K562 (cell line): ENCODE results near the gene DIPK1B. TPM values are rescaled to one million over a fixed set of nuclear protein-coding genes. Genes with fewer than 3 reads are reported as not detected.
A peak's percentile ranks its signal among the peaks of the same experiment; 100 is the strongest.

ENCODE experiments used
- ATAC-seq: fragments of 200-7000 bp; cut with Tn5 transposase; 3 replicates; pipeline ENCODE4 v1.9.1; 2020; ENCODE audit warnings: moderate library complexity
- BruUV-seq: library from RNA; stranded (reverse); fragments of 400-500 nt; replicated peaks from 2 replicates; lab custom pipeline; 2021; lab: Mats Ljungman, UMichigan
- CTCF ChIA-PET: fragments of 300-600 bp; formaldehyde crosslinking; extraction: SDS; loops from one replicate; lab custom pipeline; 2021; ENCODE audit warnings: low intra/inter-chr PET ratio; lab: Yijun Ruan, JAX
- POLR2A ChIA-PET: fragments of 300-600, 350-650 bp; sonication (Branson Sonifier 250); formaldehyde crosslinking; extraction: SDS; loops from one replicate; lab custom pipeline; 2021; ENCODE audit warnings: antibody characterized with exemption, inconsistent platforms; lab: Yijun Ruan, JAX
- DNase-seq, 4 experiments: peaks; one replicate each; pipeline versions ENCODE4 v3.0.0 to v3.0.0-alpha.2; 2011 to 2018; ENCODE audit warnings: low spot score in 3 of 4, mixed read lengths in 3 of 4; ENCODE audit errors: extremely low read depth in 1 of 4
- FAIRE-seq: peaks from 2 replicates; lab custom pipeline; 2011; peaks lifted over from hg19 to GRCh38; lab: Jason Lieb, UNC
- H2AFZ ChIP-seq: 2 replicates; pipeline ENCODE4 v1.6.0; 2011; ENCODE audit warnings: low read depth, low read length, control low read depth, inconsistent platforms
- H3K27ac ChIP-seq: fragments of 200-600 bp; 3 replicates; pipeline ENCODE4 v1.8.0; 2011; ENCODE audit warnings: low read depth, mild to moderate bottlenecking, control low read depth, inconsistent platforms, low read length, moderate library complexity, mixed read lengths; ENCODE audit errors: extremely low read depth
- H3K27me3 ChIP-seq, 2 experiments: fragments of 300-600 bp in 1 of 2; 2 replicates in 1 of 2; 3 replicates in 1 of 2; pipeline versions ENCODE4 v1.6.0 to v1.8.0; 2011; ENCODE audit warnings: inconsistent platforms in 2 of 2, low read length in 2 of 2, mild to moderate bottlenecking in 1 of 2, mixed read lengths in 1 of 2, moderate library complexity in 1 of 2; ENCODE audit not compliant: control insufficient read depth in 2 of 2, insufficient read depth in 2 of 2
- H3K36me3 ChIP-seq: fragments of 300-600 bp; 3 replicates; pipeline ENCODE4 v1.8.0; 2011; ENCODE audit warnings: mild to moderate bottlenecking, low read length, inconsistent platforms; ENCODE audit not compliant: control insufficient read depth, insufficient read depth
- H3K4me1 ChIP-seq, 2 experiments: fragments of 200-600 bp in 1 of 2; replicated peaks in 1 of 2; 2 replicates in 1 of 2; 3 replicates in 1 of 2; pipeline versions ENCODE4 v1.5.1 to v1.8.0; 2011; ENCODE audit warnings: inconsistent platforms in 2 of 2, low read length in 2 of 2, mild to moderate bottlenecking in 1 of 2, mixed read lengths in 1 of 2, moderate library complexity in 1 of 2; ENCODE audit not compliant: control insufficient read depth in 2 of 2, insufficient read depth in 2 of 2
- H3K4me2 ChIP-seq: 2 replicates; pipeline ENCODE4 v1.6.1; 2011; ENCODE audit warnings: low read length, control low read depth, inconsistent platforms, mixed read lengths; ENCODE audit not compliant: insufficient read depth
- H3K4me3 ChIP-seq: fragments of 200-600 bp; sonication (generic), shearing (Covaris generic); 2 replicates; pipeline ENCODE4 v1.5.1; 2016; ENCODE audit warnings: control low read depth, inconsistent platforms
- H3K79me2 ChIP-seq: fragments of 200-600 bp; 3 replicates; pipeline ENCODE4 v1.8.0; 2011; ENCODE audit warnings: low read length, inconsistent platforms; ENCODE audit not compliant: control insufficient read depth, insufficient read depth
- H3K9ac ChIP-seq, 2 experiments: 2 replicates each; pipeline versions ENCODE4 v1.6.0 to v1.6.1; 2011; ENCODE audit warnings: low read depth in 2 of 2, low read length in 2 of 2, control low read depth in 1 of 2, inconsistent platforms in 1 of 2, mild to moderate bottlenecking in 1 of 2, mixed read lengths in 1 of 2; ENCODE audit not compliant: insufficient read depth in 1 of 2
- H3K9me1 ChIP-seq: one replicate; pipeline ENCODE4 v1.6.0; 2011; ENCODE audit warnings: inconsistent platforms, mild to moderate bottlenecking, low read length, moderate library complexity; ENCODE audit not compliant: control insufficient read depth, insufficient read depth
- H3K9me3 ChIP-seq: replicated peaks from 2 replicates; pipeline ENCODE4 v1.5.1; 2011; ENCODE audit warnings: low read depth, low read length, inconsistent platforms; ENCODE audit not compliant: control insufficient read depth, insufficient read depth
- H4K20me1 ChIP-seq: replicated peaks from 2 replicates; pipeline ENCODE4 v1.6.1; 2011; ENCODE audit warnings: low read length, inconsistent platforms, mixed read lengths; ENCODE audit not compliant: control insufficient read depth, insufficient read depth
- CCNT2 ChIP-seq: IDR thresholded peaks from 2 replicates; pipeline ENCODE4 v1.6.1; 2011; ENCODE audit warnings: borderline replicate concordance, low read depth, mild to moderate bottlenecking, moderate library complexity, mixed read lengths, low read length; ENCODE audit not compliant: insufficient read length; ENCODE audit errors: extremely low read depth
- DPF2 ChIP-seq: fragments of 450-650 bp; IDR thresholded peaks from 2 replicates; pipeline ENCODE4 v1.6.1; 2016
- KLF6 ChIP-seq: fragments of 250-450 bp; sonication (Bioruptor Pico); IDR thresholded peaks from 2 replicates; pipeline ENCODE4 v1.4.0; 2020; ENCODE audit warnings: mild to moderate bottlenecking, moderate library complexity, borderline replicate concordance
- NEUROD1 ChIP-seq: fragments of 150-350 bp; IDR thresholded peaks from 2 replicates; pipeline ENCODE4 v1.6.1; 2014; ENCODE audit warnings: borderline replicate concordance, low read length, low read depth; ENCODE audit not compliant: partially characterized antibody
- NFYB ChIP-seq: IDR thresholded peaks from 2 replicates; pipeline ENCODE4 v1.6.1; 2011; ENCODE audit warnings: mild to moderate bottlenecking, moderate library complexity; ENCODE audit not compliant: insufficient read length; ENCODE audit errors: extremely low read depth
- RCOR1 ChIP-seq, 2 experiments: IDR thresholded peaks; 2 replicates each; pipeline ENCODE4 v1.6.1; 2012; ENCODE audit warnings: low read depth in 2 of 2, low read length in 2 of 2, borderline replicate concordance in 1 of 2, improper control_type of control experiment in 1 of 2
- SAFB2 ChIP-seq: fragments of 200-400 bp; formaldehyde crosslinking; IDR thresholded peaks from 2 replicates; pipeline ENCODE4 v1.6.1; 2018; ENCODE audit warnings: borderline replicate concordance, low read length, low read depth, moderate library complexity; ENCODE audit not compliant: severe bottlenecking
- SAP30 ChIP-seq: fragments of 200-600 bp; sonication (generic); IDR thresholded peaks from 2 replicates; pipeline ENCODE4 v1.6.1; 2012; ENCODE audit warnings: borderline replicate concordance, low read depth, mild to moderate bottlenecking, moderate library complexity, low read length, control low read depth, inconsistent platforms; ENCODE audit not compliant: insufficient read depth, poor library complexity, severe bottlenecking
- STAT5A ChIP-seq: IDR thresholded peaks from 2 replicates; pipeline ENCODE4 v1.6.1; 2012; ENCODE audit warnings: low read length, inconsistent platforms, borderline replicate concordance
- U2AF2 ChIP-seq: fragments of 200-400 bp; formaldehyde crosslinking; optimal IDR thresholded peaks from 2 replicates; pipeline ENCODE3; 2017; ENCODE audit warnings: low read depth, mild to moderate bottlenecking, low read length
- WGBS: fragments of 100-300 bp; shearing (Covaris generic); methylation state at CpG from one replicate; pipeline ENCODE4 v1.1.6; 2016; ENCODE audit warnings: low coverage, mixed read lengths; ENCODE audit not compliant: insufficient coverage; ENCODE audit errors: missing lambda C conversion rate; 5-methylcytosine and 5-hydroxymethylcytosine counted together
- in situ Hi-C: fragments of 300-500 bp; cut with MboI; formaldehyde crosslinking; loops from 4 replicates; pipeline ENCODE4 v1.15.0; 2018; ENCODE audit warnings: inconsistent platforms, mixed read lengths
- intact Hi-C: fragments of 100-400 bp; cut with micrococcal nuclease; formaldehyde crosslinking; loops from 2 replicates; pipeline ENCODE4 v1.14.2; 2022
- polyA plus RNA-seq, 8 experiments: library from polyadenylated mRNA; depleted of rRNA in 4 of 8; stranded (reverse) in 5 of 8; unstranded in 3 of 8; fragments of >200 nt; fragmentation: Nextera tagmentation in 2 of 8; fragmentation: Illumina TruSeq in 1 of 8; extraction: Ambion mirVana in 2 of 8; extraction: Trizol in 1 of 8; gene quantifications; 2 replicates each; pipeline versions ENCODE4 v1.2.1 to v1.2.3, GENCODE V29; 2011 to 2014; ENCODE audit warnings: inconsistent platforms in 1 of 8, missing spikeins in 1 of 8
- total RNA-seq, 7 experiments: library from RNA; depleted of rRNA in 6 of 7; stranded (reverse); fragments of >200 nt in 6 of 7; fragmentation: Illumina TruSeq in 2 of 7; extraction: Trizol in 2 of 7; gene quantifications; 2 replicates each; pipeline versions ENCODE4 v1.2.1 to v1.2.3, GENCODE V29; 2011 to 2021; ENCODE audit warnings: low replicate concordance in 1 of 7
- TF ChIP-seq, protein P1 (sequence below): sonication (generic); formaldehyde crosslinking; IDR thresholded peaks from 2 replicates; pipeline ENCODE4 v1.8.0; 2023; ENCODE audit warnings: missing genetic modification reagents, mild to moderate bottlenecking, borderline replicate concordance
- TF ChIP-seq, protein P2 (sequence below): fragments of 250-450 bp; sonication (Bioruptor Pico); IDR thresholded peaks from 2 replicates; pipeline ENCODE4 v1.4.0; 2020; ENCODE audit warnings: mild to moderate bottlenecking
- TF ChIP-seq, protein P3 (sequence below): fragments of 450-650 bp; IDR thresholded peaks from 2 replicates; pipeline ENCODE4 v1.6.1; 2018; ENCODE audit warnings: mild to moderate bottlenecking, low read depth; ENCODE audit not compliant: partially characterized antibody

DIPK1B gene
- total and polyA plus RNA-seq, 9 of the 15 experiments (the other 6 are each of a cell fraction or from before 2014, with no cell fraction given) = 0.08 to 22.3 (median 5.9) TPM

DNA sequence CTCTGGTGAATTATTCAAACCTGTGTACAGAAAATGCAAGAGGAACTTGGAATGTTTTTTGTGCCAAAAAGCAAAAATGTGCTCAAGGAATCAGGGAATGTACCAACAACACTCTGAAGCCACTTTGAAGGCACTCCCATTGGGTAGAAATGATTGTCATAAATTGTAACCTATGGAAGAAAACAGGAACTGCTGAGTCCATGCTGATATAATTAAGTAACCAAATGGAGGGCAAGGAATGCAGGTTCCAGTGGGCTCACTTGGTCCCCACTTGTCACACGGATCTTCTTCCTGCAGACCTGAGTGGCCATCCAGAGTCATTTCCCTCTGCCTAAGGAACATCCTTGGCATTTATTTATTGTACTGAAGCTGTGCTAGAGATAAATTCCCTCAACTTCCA, 38.9 kb downstream of the DIPK1B start:
- 0% methylated on average over 1 of the region's 1 CpG for WGBS
- Histone ChIP-seq H3K27ac (no peak overlapping the region), H3K4me3 (no peak overlapping the region), H3K9ac (no peak overlapping the region), H2AFZ (0 out of 2 replicates have a peak overlapping the region, but pooled peaks have one; percentile 3), H4K20me1 (no peaks in the 10 kb centered on the region), H3K79me2 (no peaks in the 10 kb centered on the region), H3K9me1 (no peaks in the 10 kb centered on the region), H3K4me1 (peaks cover 0 to 55% of the 10 kb centered on the region in 2 experiments; a peak in 3 of 5 replicates), H3K27me3 (no peaks in the 10 kb centered on the region), H3K36me3 (no peaks in the 10 kb centered on the region), H3K4me2 (no peak overlapping the region), H3K9me3 (peaks cover 13% of the 10 kb centered on the region)
- POLR2A ChIA-PET = interaction anchor here (1.2 to 1.8 kb wide), 2 partner anchors 10 to 23 kb away, joined by 3 to 6 read pairs; no protein-coding TSS in a partner anchor
- DNase-seq (no peak), ATAC-seq (no peak), FAIRE-seq (no peak)
- in situ Hi-C loops (no loop called here), intact Hi-C loops (no loop called here)
- no TSS peak for BruUV-seq
- CTCF ChIA-PET = no interaction called here
- TF ChIP-seq, protein P1, sequence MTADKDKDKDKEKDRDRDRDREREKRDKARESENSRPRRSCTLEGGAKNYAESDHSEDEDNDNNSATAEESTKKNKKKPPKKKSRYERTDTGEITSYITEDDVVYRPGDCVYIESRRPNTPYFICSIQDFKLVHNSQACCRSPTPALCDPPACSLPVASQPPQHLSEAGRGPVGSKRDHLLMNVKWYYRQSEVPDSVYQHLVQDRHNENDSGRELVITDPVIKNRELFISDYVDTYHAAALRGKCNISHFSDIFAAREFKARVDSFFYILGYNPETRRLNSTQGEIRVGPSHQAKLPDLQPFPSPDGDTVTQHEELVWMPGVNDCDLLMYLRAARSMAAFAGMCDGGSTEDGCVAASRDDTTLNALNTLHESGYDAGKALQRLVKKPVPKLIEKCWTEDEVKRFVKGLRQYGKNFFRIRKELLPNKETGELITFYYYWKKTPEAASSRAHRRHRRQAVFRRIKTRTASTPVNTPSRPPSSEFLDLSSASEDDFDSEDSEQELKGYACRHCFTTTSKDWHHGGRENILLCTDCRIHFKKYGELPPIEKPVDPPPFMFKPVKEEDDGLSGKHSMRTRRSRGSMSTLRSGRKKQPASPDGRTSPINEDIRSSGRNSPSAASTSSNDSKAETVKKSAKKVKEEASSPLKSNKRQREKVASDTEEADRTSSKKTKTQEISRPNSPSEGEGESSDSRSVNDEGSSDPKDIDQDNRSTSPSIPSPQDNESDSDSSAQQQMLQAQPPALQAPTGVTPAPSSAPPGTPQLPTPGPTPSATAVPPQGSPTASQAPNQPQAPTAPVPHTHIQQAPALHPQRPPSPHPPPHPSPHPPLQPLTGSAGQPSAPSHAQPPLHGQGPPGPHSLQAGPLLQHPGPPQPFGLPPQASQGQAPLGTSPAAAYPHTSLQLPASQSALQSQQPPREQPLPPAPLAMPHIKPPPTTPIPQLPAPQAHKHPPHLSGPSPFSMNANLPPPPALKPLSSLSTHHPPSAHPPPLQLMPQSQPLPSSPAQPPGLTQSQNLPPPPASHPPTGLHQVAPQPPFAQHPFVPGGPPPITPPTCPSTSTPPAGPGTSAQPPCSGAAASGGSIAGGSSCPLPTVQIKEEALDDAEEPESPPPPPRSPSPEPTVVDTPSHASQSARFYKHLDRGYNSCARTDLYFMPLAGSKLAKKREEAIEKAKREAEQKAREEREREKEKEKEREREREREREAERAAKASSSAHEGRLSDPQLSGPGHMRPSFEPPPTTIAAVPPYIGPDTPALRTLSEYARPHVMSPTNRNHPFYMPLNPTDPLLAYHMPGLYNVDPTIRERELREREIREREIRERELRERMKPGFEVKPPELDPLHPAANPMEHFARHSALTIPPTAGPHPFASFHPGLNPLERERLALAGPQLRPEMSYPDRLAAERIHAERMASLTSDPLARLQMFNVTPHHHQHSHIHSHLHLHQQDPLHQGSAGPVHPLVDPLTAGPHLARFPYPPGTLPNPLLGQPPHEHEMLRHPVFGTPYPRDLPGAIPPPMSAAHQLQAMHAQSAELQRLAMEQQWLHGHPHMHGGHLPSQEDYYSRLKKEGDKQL = no peak
- TF ChIP-seq SAFB2 (no peak), NEUROD1 (no peak), RCOR1 (IDR thresholded peaks at IDR 0.05; ENCODE audit: borderline replicate concordance in 1 of 2, low read depth in 2 of 2, low read length in 2 of 2) (no peak), SAP30 (no peak), NFYB (peak; percentile 14), DPF2 (no peak), U2AF2 (no peak), KLF6 (CRISPR knock-in tag) (no peak), CCNT2 (no peak), STAT5A (no peak)
- TF ChIP-seq, protein P2, sequence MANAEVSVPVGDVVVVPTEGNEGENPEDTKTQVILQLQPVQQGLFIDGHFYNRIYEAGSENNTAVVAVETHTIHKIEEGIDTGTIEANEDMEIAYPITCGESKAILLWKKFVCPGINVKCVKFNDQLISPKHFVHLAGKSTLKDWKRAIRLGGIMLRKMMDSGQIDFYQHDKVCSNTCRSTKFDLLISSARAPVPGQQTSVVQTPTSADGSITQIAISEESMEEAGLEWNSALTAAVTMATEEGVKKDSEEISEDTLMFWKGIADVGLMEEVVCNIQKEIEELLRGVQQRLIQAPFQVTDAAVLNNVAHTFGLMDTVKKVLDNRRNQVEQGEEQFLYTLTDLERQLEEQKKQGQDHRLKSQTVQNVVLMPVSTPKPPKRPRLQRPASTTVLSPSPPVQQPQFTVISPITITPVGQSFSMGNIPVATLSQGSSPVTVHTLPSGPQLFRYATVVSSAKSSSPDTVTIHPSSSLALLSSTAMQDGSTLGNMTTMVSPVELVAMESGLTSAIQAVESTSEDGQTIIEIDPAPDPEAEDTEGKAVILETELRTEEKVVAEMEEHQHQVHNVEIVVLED = no peak
- TF ChIP-seq, protein P3, sequence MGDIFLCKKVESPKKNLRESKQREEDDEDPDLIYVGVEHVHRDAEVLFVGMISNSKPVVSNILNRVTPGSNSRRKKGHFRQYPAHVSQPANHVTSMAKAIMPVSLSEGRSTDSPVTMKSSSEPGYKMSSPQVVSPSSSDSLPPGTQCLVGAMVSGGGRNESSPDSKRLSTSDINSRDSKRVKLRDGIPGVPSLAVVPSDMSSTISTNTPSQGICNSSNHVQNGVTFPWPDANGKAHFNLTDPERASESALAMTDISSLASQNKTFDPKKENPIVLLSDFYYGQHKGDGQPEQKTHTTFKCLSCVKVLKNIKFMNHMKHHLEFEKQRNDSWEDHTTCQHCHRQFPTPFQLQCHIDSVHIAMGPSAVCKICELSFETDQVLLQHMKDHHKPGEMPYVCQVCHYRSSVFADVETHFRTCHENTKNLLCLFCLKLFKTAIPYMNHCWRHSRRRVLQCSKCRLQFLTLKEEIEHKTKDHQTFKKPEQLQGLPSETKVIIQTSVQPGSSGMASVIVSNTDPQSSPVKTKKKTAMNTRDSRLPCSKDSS = no peak
